ENCODE results near the gene ZNF593OS.
A peak's percentile ranks its signal among the peaks of the same experiment; 100 is the strongest.

Gene ZNF593OS

GRCh38 chr1:26166719-26167281 is 4.8 kb downstream of the ZNF593OS start:
- no peak overlapping the region for H4K91ac ChIP-seq (ENCODE audit: low read depth, low read length, poor library complexity)
- H3K27ac ChIP-seq (replicated peaks; ENCODE audit: low read length), result no peak overlapping the region
- H3K79me1 ChIP-seq (ENCODE audit: low read depth, low read length), result peaks cover 8% of the 10 kb centered on the region
- H4K8ac ChIP-seq (ENCODE audit: low read depth, low read length), result no peak overlapping the region
- no peak overlapping the region for H3K18ac ChIP-seq (ENCODE audit: low read length)
- no peak overlapping the region for H3K4ac ChIP-seq (ENCODE audit: low read length)
- H2BK5ac ChIP-seq (ENCODE audit: low read length), result no peak overlapping the region
- H2BK15ac ChIP-seq (ENCODE audit: low read length), result peak overlapping the region; percentile 90
- peaks cover 3 to 19% (median 3%) of the 10 kb centered on the region in 3 experiments for H3K27me3 ChIP-seq (ENCODE audit: control insufficient read depth in 3 of 3, insufficient read depth in 3 of 3, low read depth in 1 of 3, low read length in 3 of 3)
- no peak overlapping the region for H2BK120ac ChIP-seq (ENCODE audit: low read depth, low read length)
- no peak overlapping the region for H3K4me3 ChIP-seq (ENCODE audit: low read length in 2 of 2)
- H3K23ac ChIP-seq (ENCODE audit: low read depth, low read length, poor library complexity), result no peak overlapping the region
- H3K9me3 ChIP-seq (replicated peaks in 1 of 2; ENCODE audit: control insufficient read depth in 2 of 2, insufficient read depth in 1 of 2, low read depth in 1 of 2, low read length in 2 of 2), result no peaks in the 10 kb centered on the region
- DNase-seq (ENCODE audit: low spot score), result no peak
- peak overlapping the region; percentile 66 for H2AK5ac ChIP-seq (ENCODE audit: low read depth, low read length)
- H3K9ac ChIP-seq (ENCODE audit: low read depth, low read length, poor library complexity), result no peak overlapping the region
- H2BK12ac ChIP-seq (ENCODE audit: low read length), result no peak overlapping the region
- WGBS, 2 donors (ENCODE audit: extremely low coverage in 2 of 2, insufficient read length in 2 of 2, insufficient replicate concordance in 1 of 2), result no CpG with 5 or more reads among the region's 4 CpGs
- H3K4me1 ChIP-seq (ENCODE audit: control insufficient read depth in 2 of 2, insufficient read depth in 1 of 2, low read depth in 1 of 2, low read length in 2 of 2), result peaks cover 28 to 49% of the 10 kb centered on the region in 2 donors
- H3K4me2 ChIP-seq (ENCODE audit: insufficient read depth, low read length, poor library complexity, severe bottlenecking), result no peak overlapping the region
- peaks cover 7 to 8% of the 10 kb centered on the region in 2 donors for H3K36me3 ChIP-seq (replicated peaks in 1 of 2; ENCODE audit: control insufficient read depth in 2 of 2, insufficient read depth in 2 of 2, low read length in 2 of 2)
- H3K14ac ChIP-seq (ENCODE audit: low read length), result no peak overlapping the region
- no peak overlapping the region for H2AFZ ChIP-seq (ENCODE audit: low read length)

GRCh38 chr1:26164861-26165842 is 6.5 kb downstream of the ZNF593OS start:
- Histone ChIP-seq H3K79me1 (ENCODE audit: low read depth, low read length) (peaks cover 3% of the 10 kb centered on the region), H3K14ac (ENCODE audit: low read length) (peak overlapping the region; percentile 50), H3K9me3 (replicated peaks in 1 of 2; ENCODE audit: control insufficient read depth in 2 of 2, insufficient read depth in 1 of 2, low read depth in 1 of 2, low read length in 2 of 2) (no peaks in the 10 kb centered on the region), H3K4me1 (ENCODE audit: control insufficient read depth in 2 of 2, insufficient read depth in 1 of 2, low read depth in 1 of 2, low read length in 2 of 2) (peaks cover 27 to 41% of the 10 kb centered on the region in 2 donors), H2AFZ (ENCODE audit: low read length) (peak overlapping the region; percentile 95), H2BK120ac (ENCODE audit: low read depth, low read length) (peak overlapping the region; percentile 70), H2BK5ac (ENCODE audit: low read length) (peak overlapping the region; percentile 96), H2BK12ac (ENCODE audit: low read length) (peak overlapping the region; percentile 16), H3K23ac (ENCODE audit: low read depth, low read length, poor library complexity) (peak overlapping the region; percentile 62), H3K9ac (ENCODE audit: low read depth, low read length, poor library complexity) (no peak overlapping the region), H3K4ac (ENCODE audit: low read length) (no peak overlapping the region), H2AK5ac (ENCODE audit: low read depth, low read length) (peak overlapping the region; percentile 96), H4K91ac (ENCODE audit: low read depth, low read length, poor library complexity) (peak overlapping the region; percentile 69), H2BK15ac (ENCODE audit: low read length) (peak overlapping the region; percentile 97), H3K36me3 (replicated peaks in 1 of 2; ENCODE audit: control insufficient read depth in 2 of 2, insufficient read depth in 2 of 2, low read length in 2 of 2) (no peaks in the 10 kb centered on the region), H3K18ac (ENCODE audit: low read length) (peak overlapping the region; percentile 89), H3K27me3 (ENCODE audit: control insufficient read depth in 3 of 3, insufficient read depth in 3 of 3, low read depth in 1 of 3, low read length in 3 of 3) (peaks cover 3 to 26% (median 3%) of the 10 kb centered on the region in 3 experiments), H4K8ac (ENCODE audit: low read depth, low read length) (no peak overlapping the region), H3K27ac (replicated peaks; ENCODE audit: low read length) (peak overlapping the region; percentile 86), H3K4me2 (ENCODE audit: insufficient read depth, low read length, poor library complexity, severe bottlenecking) (peak overlapping the region; percentile 65), H3K4me3 (ENCODE audit: low read length in 2 of 2) (peak overlapping the region in 1 of 2 donors; percentile 71)
- WGBS, 2 donors (ENCODE audit: extremely low coverage in 2 of 2, insufficient read length in 2 of 2, insufficient replicate concordance in 1 of 2), result no CpG with 5 or more reads among the region's 19 CpGs
- DNase-seq (ENCODE audit: low spot score), result no peak

- Histone ChIP-seq H4K8ac (ENCODE audit: low read depth, low read length) (no peak overlapping the region), H3K9me3 (replicated peaks in 1 of 2; ENCODE audit: control insufficient read depth in 2 of 2, insufficient read depth in 1 of 2, low read depth in 1 of 2, low read length in 2 of 2) (no peaks in the 10 kb centered on the region), H3K18ac (ENCODE audit: low read length) (peak overlapping the region; percentile 89), H3K79me1 (ENCODE audit: low read depth, low read length) (no peaks in the 10 kb centered on the region), H3K4ac (ENCODE audit: low read length) (no peak overlapping the region), H3K14ac (ENCODE audit: low read length) (peak overlapping the region; percentile 50), H3K4me3 (ENCODE audit: low read length in 2 of 2) (peak overlapping the region; percentile 35 to 71), H3K36me3 (replicated peaks in 1 of 2; ENCODE audit: control insufficient read depth in 2 of 2, insufficient read depth in 2 of 2, low read length in 2 of 2) (no peaks in the 10 kb centered on the region), H2BK120ac (ENCODE audit: low read depth, low read length) (peak overlapping the region; percentile 70), H3K27ac (replicated peaks; ENCODE audit: low read length) (peak overlapping the region; percentile 86), H3K9ac (ENCODE audit: low read depth, low read length, poor library complexity) (peak overlapping the region; percentile 75), H2BK15ac (ENCODE audit: low read length) (peak overlapping the region; percentile 97), H2AK5ac (ENCODE audit: low read depth, low read length) (peak overlapping the region; percentile 96), H2BK12ac (ENCODE audit: low read length) (peak overlapping the region; percentile 69), H3K4me2 (ENCODE audit: insufficient read depth, low read length, poor library complexity, severe bottlenecking) (peak overlapping the region; percentile 65), H3K27me3 (ENCODE audit: control insufficient read depth in 3 of 3, insufficient read depth in 3 of 3, low read depth in 1 of 3, low read length in 3 of 3) (peaks cover 3 to 26% (median 3%) of the 10 kb centered on the region in 3 experiments), H3K23ac (ENCODE audit: low read depth, low read length, poor library complexity) (peak overlapping the region; percentile 94), H4K91ac (ENCODE audit: low read depth, low read length, poor library complexity) (peak overlapping the region; percentile 69), H2BK5ac (ENCODE audit: low read length) (peak overlapping the region; percentile 96), H2AFZ (ENCODE audit: low read length) (peak overlapping the region; percentile 95), H3K4me1 (ENCODE audit: control insufficient read depth in 2 of 2, insufficient read depth in 1 of 2, low read depth in 1 of 2, low read length in 2 of 2) (peaks cover 29 to 42% of the 10 kb centered on the region in 2 donors)
- WGBS, 2 donors (ENCODE audit: extremely low coverage in 2 of 2, insufficient read length in 2 of 2, insufficient replicate concordance in 1 of 2), result no CpG with 5 or more reads among the region's 72 CpGs
- DNase-seq (ENCODE audit: low spot score), result peak; percentile 80
These were observed 7.4 kb downstream of the ZNF593OS start for GRCh38 chr1:26164036-26164860.
